HG03103 (cell line): ENCODE measurements around the gene PRIMA1.

ENCODE experiments used
- ATAC-seq: cut with Tn5 transposase; IDR thresholded peaks from one replicate; pipeline ENCODE4 v1.9.1; 2021; ENCODE audit warnings: low read depth; ENCODE audit not compliant: unreplicated experiment

PRIMA1 gene

GRCh38 chr14:93734086-93734822 lies 54.0 kb downstream of the PRIMA1 start:
- no peak for ATAC-seq

- no peak for ATAC-seq
Observed at GRCh38 chr14:93733631-93734030, 54.7 kb downstream of the PRIMA1 start.

GRCh38 chr14:93733231-93733630 lies 55.1 kb downstream of the PRIMA1 start:
- no peak for ATAC-seq

DNA sequence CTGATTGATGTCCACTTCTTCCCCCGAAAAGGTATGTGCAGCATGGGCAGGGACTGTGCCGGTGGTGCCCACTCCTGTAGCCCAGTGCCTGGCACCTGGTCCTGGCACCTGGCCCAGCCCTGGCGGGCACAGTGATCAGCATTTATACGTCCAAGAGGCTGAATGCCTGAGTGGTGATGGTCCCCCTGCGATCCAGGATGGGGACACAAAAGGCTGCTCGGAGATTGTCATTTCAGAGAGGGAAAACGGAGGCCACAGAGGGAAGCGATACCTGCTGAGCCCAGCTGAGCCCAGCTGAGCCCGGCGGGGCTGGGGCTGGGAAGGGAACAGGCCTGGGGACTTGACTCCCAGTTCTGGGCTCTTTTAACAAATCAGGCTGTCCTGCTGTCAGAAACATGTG lies 55.8 kb downstream of the PRIMA1 start:
- no peak for ATAC-seq

- ATAC-seq = no peak
Observed at GRCh38 chr14:93731753-93732152, 56.5 kb downstream of the PRIMA1 start.

DNA sequence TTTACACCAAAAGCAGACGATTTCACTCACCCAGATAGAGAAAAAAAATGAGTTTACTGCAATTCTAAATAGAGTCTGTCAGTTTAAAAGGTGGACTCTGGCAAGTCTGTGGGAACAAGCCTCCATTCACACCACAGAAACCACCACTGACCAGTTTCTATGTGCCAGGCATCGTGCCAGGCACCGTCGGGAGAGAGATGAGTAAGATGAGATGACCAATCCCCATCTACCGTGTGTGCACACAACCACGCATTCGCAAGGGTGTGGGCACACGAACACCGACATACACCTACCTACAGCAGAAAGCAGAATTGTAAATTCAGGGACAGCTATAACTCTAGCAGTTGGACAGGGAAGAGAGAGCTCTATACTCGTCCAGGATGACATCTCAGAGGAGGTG lies 58.3 kb downstream of the PRIMA1 start:
- no peak for ATAC-seq

DNA sequence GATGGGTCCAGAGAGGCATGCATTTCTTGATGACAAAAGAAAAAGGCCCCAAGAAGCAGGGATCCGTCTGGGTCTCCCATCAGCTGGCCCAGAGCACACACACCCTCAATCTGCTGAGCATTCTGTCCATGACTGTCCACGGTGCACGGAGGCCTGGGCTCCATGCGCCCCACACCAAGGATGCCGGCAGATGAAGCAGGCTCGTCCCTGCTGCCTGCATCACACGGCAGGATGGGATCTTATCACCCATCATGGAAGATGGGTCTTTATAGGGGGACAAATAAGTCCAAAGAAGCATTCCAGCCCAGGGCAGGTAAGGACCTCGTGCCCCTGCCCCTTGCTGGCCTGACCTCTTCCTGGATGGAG lies 59.7 kb downstream of the PRIMA1 start:
- ATAC-seq = no peak

DNA sequence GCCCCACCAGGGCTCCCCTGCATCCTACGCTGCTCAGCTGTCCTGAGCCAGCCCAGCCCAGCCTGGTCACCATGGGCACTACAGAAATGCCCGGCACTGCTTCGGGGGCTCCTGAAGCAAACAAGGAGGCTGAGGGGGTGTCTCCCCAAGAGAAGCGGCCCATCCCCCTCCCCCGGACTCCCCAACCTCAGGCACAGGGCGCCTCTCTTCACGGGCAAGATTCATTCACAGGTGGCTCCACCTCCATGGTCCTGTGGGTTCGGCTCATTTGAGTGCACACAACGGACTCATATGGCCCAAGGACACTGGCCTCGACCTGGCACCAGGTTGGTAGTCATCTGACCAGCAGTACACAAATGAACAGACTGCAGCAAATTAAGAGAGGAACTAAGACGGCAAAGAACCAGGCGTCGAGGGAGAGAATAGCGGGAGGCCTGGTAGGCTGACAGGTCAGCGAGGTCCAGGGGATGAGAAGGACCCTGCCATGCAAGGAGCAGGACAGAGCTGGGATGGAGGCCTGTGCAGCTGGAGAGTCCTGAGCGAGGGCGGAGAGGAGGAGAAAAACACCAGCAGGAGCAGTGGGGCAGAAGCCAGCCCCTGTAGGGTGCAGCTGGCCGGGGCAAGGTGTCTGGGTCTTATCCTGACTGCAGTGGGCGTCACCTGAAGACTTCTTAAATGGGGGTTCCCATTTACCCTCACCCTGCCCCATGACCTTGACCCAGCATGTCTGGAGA lies 60.2 kb downstream of the PRIMA1 start:
- no peak for ATAC-seq

- ATAC-seq = no peak
Observed at GRCh38 chr14:93727039-93727740, 61.1 kb downstream of the PRIMA1 start.

DNA sequence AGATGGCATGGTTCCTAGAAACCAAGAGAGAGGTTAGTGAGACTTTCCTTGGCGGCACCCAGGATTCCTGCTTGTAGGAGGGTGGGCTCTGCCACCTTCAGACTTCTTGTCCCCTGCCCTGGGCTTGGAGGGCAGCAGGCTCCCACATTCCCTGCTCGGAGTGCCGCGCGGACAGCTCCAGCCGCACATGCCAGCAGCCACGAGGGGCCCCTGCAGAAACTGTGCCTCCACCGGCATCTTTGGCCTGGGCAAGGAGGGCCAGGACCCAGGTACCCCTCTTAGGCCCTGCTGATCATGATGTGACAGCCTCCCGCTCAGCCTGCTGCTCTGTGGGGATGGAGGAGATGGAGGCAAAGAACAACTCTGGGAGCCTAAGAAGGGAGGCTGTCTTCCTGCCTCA lies 62.3 kb downstream of the PRIMA1 start:
- no peak for ATAC-seq

- no peak for ATAC-seq
Observed at GRCh38 chr14:93725002-93725582, 63.2 kb downstream of the PRIMA1 start.

- no peak for ATAC-seq
Observed at GRCh38 chr14:93723001-93723400, 65.3 kb downstream of the PRIMA1 start.

- ATAC-seq = no peak
Observed at GRCh38 chr14:93720981-93721483, 67.3 kb downstream of the PRIMA1 start.

GRCh38 chr14:93720076-93720815 lies 68.0 kb downstream of the PRIMA1 start:
- no peak for ATAC-seq

DNA sequence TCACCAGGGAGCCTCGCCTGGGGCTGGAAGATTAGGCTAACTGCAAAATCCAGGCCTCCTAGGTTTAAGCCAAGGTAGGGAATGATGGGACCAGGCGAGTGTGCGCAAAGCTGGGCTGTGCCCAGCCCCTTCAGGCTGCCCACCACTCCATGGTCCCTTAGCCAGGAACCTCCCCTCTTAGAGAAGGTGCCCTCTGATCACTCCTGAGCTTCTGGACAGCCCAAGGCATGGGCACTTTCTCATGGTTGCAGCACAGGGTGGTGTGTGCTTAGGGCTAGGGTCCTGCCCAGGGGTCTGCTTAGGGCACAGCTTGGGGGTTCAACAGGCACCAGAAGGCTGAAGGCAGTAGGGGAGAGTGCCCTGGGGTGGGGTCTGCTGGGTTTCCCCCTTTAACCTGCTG lies 69.0 kb downstream of the PRIMA1 start:
- no peak for ATAC-seq

GRCh38 chr14:93717668-93718320 lies 70.5 kb downstream of the PRIMA1 start:
- ATAC-seq = no peak

DNA sequence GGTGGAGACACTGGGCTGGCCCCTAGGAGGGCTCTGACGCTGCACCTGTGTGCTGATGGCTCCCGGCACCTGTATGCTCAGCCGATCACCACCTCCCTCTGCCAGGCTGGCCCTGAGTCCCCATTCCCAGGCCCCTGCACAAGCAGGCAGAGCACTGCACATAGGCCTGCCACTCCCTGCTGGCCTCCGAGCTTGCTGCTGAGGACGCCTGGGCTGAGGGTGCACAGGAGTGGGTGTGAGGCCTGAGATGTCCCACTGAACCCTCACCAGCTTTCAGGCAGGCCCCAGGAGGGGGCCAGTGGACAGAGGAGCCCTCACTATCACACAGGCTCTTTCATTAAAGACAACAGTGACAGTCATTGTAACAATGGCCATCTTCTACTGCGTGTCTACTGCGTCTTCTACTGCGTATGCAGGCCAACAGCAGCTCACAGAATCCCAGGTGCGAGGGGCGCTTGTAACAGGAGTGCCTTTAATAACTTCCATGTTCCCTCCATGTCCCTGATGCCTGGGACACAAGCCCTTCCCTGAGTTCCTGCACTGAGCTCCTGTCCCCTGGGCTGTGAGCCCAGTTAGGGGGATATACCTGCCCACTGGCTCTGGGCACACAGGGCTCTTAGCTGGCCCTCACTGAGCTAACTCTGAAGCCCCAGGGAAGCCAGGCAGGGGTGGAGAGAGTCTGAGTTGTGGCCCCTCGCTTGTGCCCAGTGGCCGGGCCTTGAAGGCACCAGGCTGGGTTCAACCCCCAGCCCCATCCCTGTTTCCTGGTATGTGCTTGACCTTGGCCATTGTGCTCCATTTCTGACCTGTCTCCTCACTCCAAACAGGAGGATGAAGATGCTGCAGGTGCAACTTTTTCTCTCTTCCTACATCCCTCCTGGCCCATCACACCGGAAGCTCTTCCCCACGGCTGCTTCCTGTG lies 71.3 kb downstream of the PRIMA1 start:
- ATAC-seq = no peak

GRCh38 chr14:93716002-93716745 lies 72.1 kb downstream of the PRIMA1 start:
- ATAC-seq = no peak
